HepG2 (cell line): Measurements from ENCODE around the gene KIF15.

Source experiments
- CTCF ChIP-seq: sonication (generic); formaldehyde crosslinking; IDR thresholded peaks from 2 replicates; pipeline ENCODE4 v1.5.0; 2020; ENCODE audit warnings: mild to moderate bottlenecking, missing genetic modification reagents, moderate library complexity
- E2F5 ChIP-seq: sonication (generic); formaldehyde crosslinking; conservative IDR thresholded peaks from 2 replicates; pipeline ENCODE4 v1.4.0; 2020; ENCODE audit warnings: missing genetic modification reagents
- EP300 ChIP-seq, 3 experiments: sonication (generic) in 1 of 3; formaldehyde crosslinking in 1 of 3; IDR thresholded peaks; 2 replicates each; pipeline versions ENCODE4 v1.5.1 to v1.6.1; 2011 to 2020; ENCODE audit warnings: low read depth in 2 of 3, low read length in 2 of 3, borderline replicate concordance in 1 of 3, improper control_type of control experiment in 1 of 3, mild to moderate bottlenecking in 1 of 3, missing genetic modification reagents in 1 of 3, moderate library complexity in 1 of 3
- NCOR1 ChIP-seq: fragments of 200-600 bp; sonication (generic); IDR thresholded peaks from 2 replicates; pipeline ENCODE4 v1.7.0; 2017; ENCODE audit warnings: antibody characterized with exemption, low read length, borderline replicate concordance
- PRDM10 ChIP-seq: sonication (generic); formaldehyde crosslinking; IDR thresholded peaks from 2 replicates; pipeline ENCODE4 v1.4.0; 2020; ENCODE audit warnings: low read depth, missing genetic modification reagents
- SOX6 ChIP-seq, 2 experiments: fragments of 450-650 bp in 1 of 2; sonication (generic) in 1 of 2; formaldehyde crosslinking in 1 of 2; IDR thresholded peaks; 2 replicates each; pipeline versions ENCODE4 v1.4.0 to v1.6.1; 2017 to 2020; ENCODE audit warnings: antibody characterized with exemption in 1 of 2, mild to moderate bottlenecking in 1 of 2, missing genetic modification reagents in 1 of 2
- TP53 ChIP-seq: sonication (generic); formaldehyde crosslinking; conservative IDR thresholded peaks from 2 replicates; pipeline ENCODE4 v1.4.0; 2020; ENCODE audit warnings: missing genetic modification reagents
- TF ChIP-seq, protein P1 (sequence below): sonication (generic); formaldehyde crosslinking; IDR thresholded peaks from 2 replicates; pipeline ENCODE4 v1.5.0; 2020; ENCODE audit warnings: mild to moderate bottlenecking, missing genetic modification reagents
- TF ChIP-seq, protein P2 (sequence below): IDR thresholded peaks from 2 replicates; pipeline ENCODE4 v1.6.1; 2012; ENCODE audit warnings: inconsistent platforms
- TF ChIP-seq, protein P3 (sequence below): sonication (generic); formaldehyde crosslinking; IDR thresholded peaks from 2 replicates; pipeline ENCODE4 v1.4.0; 2020; ENCODE audit warnings: missing genetic modification reagents, mild to moderate bottlenecking, borderline replicate concordance
- TF ChIP-seq, protein P4 (sequence below): IDR thresholded peaks from 2 replicates; pipeline ENCODE4 v1.6.1; 2016; ENCODE audit warnings: low read depth, control low read depth

GRCh38 chr3:44832965-44833364, 71.4 kb downstream of the KIF15 start:
- TF ChIP-seq CTCF (CRISPR knock-in tag) (no peak), SOX6 (IDR thresholded peaks at IDR 0.05) (no peak), SOX6 (CRISPR knock-in tag; IDR thresholded peaks at IDR 0.05) (no peak), TP53 (no peak), E2F5 (CRISPR knock-in tag) (no peak), PRDM10 (no peak), NCOR1 (no peak), EP300 (IDR thresholded peaks at IDR 0.05; ENCODE audit: low read depth in 2 of 2, low read length in 2 of 2) (no peak), EP300 (CRISPR knock-in tag; IDR thresholded peaks at IDR 0.05; ENCODE audit: borderline replicate concordance) (no peak)
- TF ChIP-seq, protein P1, sequence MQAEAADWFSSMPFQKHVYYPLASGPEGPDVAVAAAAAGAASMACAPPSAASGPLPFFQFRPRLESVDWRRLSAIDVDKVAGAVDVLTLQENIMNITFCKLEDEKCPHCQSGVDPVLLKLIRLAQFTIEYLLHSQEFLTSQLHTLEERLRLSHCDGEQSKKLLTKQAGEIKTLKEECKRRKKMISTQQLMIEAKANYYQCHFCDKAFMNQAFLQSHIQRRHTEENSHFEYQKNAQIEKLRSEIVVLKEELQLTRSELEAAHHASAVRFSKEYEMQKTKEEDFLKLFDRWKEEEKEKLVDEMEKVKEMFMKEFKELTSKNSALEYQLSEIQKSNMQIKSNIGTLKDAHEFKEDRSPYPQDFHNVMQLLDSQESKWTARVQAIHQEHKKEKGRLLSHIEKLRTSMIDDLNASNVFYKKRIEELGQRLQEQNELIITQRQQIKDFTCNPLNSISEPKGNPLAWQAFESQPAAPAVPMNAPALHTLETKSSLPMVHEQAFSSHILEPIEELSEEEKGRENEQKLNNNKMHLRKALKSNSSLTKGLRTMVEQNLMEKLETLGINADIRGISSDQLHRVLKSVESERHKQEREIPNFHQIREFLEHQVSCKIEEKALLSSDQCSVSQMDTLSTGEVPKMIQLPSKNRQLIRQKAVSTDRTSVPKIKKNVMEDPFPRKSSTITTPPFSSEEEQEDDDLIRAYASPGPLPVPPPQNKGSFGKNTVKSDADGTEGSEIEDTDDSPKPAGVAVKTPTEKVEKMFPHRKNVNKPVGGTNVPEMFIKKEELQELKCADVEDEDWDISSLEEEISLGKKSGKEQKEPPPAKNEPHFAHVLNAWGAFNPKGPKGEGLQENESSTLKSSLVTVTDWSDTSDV (CRISPR knock-in tag) = no peak
- TF ChIP-seq, protein P2, sequence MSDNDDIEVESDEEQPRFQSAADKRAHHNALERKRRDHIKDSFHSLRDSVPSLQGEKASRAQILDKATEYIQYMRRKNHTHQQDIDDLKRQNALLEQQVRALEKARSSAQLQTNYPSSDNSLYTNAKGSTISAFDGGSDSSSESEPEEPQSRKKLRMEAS = no peak
- TF ChIP-seq, protein P3, sequence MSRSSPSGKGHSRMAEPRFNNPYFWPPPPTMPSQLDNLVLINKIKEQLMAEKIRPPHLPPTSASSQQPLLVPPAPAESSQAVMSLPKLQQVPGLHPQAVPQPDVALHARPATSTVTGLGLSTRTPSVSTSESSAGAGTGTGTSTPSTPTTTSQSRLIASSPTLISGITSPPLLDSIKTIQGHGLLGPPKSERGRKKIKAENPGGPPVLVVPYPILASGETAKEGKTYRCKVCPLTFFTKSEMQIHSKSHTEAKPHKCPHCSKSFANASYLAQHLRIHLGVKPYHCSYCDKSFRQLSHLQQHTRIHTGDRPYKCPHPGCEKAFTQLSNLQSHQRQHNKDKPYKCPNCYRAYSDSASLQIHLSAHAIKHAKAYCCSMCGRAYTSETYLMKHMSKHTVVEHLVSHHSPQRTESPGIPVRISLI (CRISPR knock-in tag) = no peak
- TF ChIP-seq, protein P4, sequence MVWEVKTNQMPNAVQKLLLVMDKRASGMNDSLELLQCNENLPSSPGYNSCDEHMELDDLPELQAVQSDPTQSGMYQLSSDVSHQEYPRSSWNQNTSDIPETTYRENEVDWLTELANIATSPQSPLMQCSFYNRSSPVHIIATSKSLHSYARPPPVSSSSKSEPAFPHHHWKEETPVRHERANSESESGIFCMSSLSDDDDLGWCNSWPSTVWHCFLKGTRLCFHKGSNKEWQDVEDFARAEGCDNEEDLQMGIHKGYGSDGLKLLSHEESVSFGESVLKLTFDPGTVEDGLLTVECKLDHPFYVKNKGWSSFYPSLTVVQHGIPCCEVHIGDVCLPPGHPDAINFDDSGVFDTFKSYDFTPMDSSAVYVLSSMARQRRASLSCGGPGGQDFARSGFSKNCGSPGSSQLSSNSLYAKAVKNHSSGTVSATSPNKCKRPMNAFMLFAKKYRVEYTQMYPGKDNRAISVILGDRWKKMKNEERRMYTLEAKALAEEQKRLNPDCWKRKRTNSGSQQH (CRISPR knock-in tag) = no peak
